Esophagus (tissue), 2 donors: ENCODE data around the gene CYB5D1. TPM values are rescaled to one million over a fixed set of nuclear protein-coding genes. Genes with fewer than 3 reads are reported as not detected.
A peak's percentile ranks its signal among the peaks of the same experiment; 100 is the strongest.
"Not testable (repeated sequence)": the region's sequence is repeated elsewhere in the genome, so short reads cannot be mapped to it uniquely, and the experiment has no call there.

Source experiments
- H3K27ac ChIP-seq, 2 donors: one replicate each; pipeline ENCODE4 v1.5.1; 2013; ENCODE audit warnings: low read depth in 2 of 2, mild to moderate bottlenecking in 2 of 2, inconsistent platforms in 1 of 2, low read length in 1 of 2, moderate library complexity in 1 of 2
- H3K27me3 ChIP-seq, 2 donors: one replicate each; pipeline ENCODE4 v1.6.1; 2013; ENCODE audit warnings: low read length in 2 of 2, control low read depth in 1 of 2, mild to moderate bottlenecking in 1 of 2; ENCODE audit not compliant: insufficient read depth in 2 of 2, control insufficient read depth in 1 of 2
- H3K36me3 ChIP-seq, 2 donors: one replicate each; pipeline ENCODE4 v1.6.1; 2013; ENCODE audit warnings: low read length in 1 of 2; ENCODE audit not compliant: control insufficient read depth in 2 of 2, insufficient read depth in 2 of 2
- H3K4me1 ChIP-seq, 2 donors: one replicate each; pipeline ENCODE4 v1.6.1; 2013; ENCODE audit warnings: low read length in 1 of 2; ENCODE audit not compliant: control insufficient read depth in 2 of 2, insufficient read depth in 2 of 2
- H3K4me3 ChIP-seq, 2 donors: one replicate each; pipeline ENCODE4 v1.5.1; 2013; ENCODE audit warnings: low read length in 2 of 2, mild to moderate bottlenecking in 2 of 2, low read depth in 1 of 2, moderate library complexity in 1 of 2
- H3K9me3 ChIP-seq, 2 donors: one replicate each; pipeline ENCODE4 v1.6.1; 2013; ENCODE audit warnings: mild to moderate bottlenecking in 2 of 2, low read depth in 1 of 2, low read length in 1 of 2, moderate library complexity in 1 of 2; ENCODE audit not compliant: control insufficient read depth in 2 of 2, insufficient read depth in 1 of 2
- WGBS, 2 donors: extraction: QIAGEN DNeasy Blood & Tissue Kit; methylation state at CpG; one replicate each; pipeline ENCODE4 v1.1.7; 2013; 5-methylcytosine and 5-hydroxymethylcytosine counted together
- polyA plus RNA-seq, 2 donors: library from polyadenylated mRNA; stranded (reverse); fragments of 200-250 nt; gene quantifications; one replicate each; pipeline ENCODE4 v1.2.3, GENCODE V29; 2013
- donor health status: healthy with polysubstance abuse.
- donor health status: Bipolar disorder and iron deficiency.

The CYB5D1 gene
- polyA plus RNA-seq, 2 donors: 4.7 to 6.3 TPM

DNA sequence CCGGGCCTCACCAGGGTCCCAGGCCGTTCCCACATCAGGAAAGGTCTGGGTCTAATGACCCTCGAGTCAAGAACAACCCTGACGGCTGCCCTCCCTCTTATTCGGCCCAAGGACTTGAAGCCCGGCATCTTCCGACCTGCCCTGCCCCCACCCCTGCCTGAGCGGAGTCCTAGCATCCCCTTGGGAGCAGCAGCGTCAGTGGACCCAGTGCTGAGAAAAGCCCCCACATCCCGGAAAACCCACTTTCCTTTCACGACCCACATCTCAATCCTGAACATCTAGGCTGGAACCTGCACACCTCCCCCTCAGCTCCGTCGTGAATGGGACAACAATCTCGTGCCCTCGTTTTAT is 2.2 kb upstream of the CYB5D1 start:
- peak overlapping the region; percentile 92 to 98 for H3K27ac ChIP-seq
- 23 to 36% methylated on average over 15 of the region's 15 CpGs for WGBS, 2 donors
- peaks cover 11 to 31% of the 10 kb centered on the region in 2 donors for H3K4me1 ChIP-seq
- no peaks in the 10 kb centered on the region for H3K9me3 ChIP-seq
- peaks cover 0 to 23% of the 10 kb centered on the region in 2 donors for H3K36me3 ChIP-seq
- H3K27me3 ChIP-seq: no peaks in the 10 kb centered on the region
- peak overlapping the region in 1 of 2 donors; percentile 25 for H3K4me3 ChIP-seq

DNA sequence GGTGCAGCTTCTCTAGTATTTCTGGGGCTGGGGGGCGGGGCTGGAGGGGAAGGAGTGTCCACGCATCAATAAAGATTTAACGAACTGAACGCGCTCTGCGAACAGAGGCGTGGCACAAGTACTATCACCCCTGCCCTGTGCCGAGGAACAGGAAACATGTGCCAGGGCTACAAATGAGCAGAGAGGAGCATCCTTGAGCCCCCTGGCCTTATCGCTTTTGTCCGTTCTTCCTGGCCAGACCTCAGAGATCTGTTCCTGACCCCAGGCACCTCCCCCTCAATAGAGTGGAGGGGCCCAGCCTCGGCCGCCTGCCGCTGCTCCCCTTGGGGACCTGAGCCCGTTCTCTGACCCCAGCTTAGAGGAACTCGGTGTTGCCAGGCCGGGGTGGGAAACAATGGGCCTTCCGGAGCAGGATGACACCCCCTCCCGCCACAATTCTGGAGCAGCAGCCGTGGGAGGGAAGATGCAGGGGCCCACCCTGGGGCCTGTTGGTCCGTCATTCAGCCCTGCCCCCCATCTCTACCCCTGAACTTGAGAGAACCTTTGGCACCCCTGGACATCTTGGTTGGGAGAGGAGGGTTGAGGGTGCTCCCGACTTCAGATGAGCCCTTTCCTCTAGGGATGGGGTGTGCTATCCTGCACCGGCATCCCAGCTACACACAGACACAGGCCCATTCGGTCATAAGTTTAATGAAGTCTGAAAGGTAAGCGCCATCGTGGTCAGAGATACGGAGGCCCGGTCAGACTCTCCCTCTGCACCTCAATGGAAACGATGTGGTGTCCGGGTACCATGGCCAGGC is 1.6 kb upstream of the CYB5D1 start:
- Histone ChIP-seq H3K27me3 (no peaks in the 10 kb centered on the region), H3K27ac (peak overlapping the region; percentile 92 to 98), H3K4me3 (peak overlapping the region; percentile 56 to 82), H3K9me3 (no peaks in the 10 kb centered on the region), H3K36me3 (peaks cover 0 to 18% of the 10 kb centered on the region in 2 donors), H3K4me1 (peaks cover 10 to 30% of the 10 kb centered on the region in 2 donors)
- 6 to 11% methylated on average over 29 of the region's 29 CpGs for WGBS, 2 donors

DNA sequence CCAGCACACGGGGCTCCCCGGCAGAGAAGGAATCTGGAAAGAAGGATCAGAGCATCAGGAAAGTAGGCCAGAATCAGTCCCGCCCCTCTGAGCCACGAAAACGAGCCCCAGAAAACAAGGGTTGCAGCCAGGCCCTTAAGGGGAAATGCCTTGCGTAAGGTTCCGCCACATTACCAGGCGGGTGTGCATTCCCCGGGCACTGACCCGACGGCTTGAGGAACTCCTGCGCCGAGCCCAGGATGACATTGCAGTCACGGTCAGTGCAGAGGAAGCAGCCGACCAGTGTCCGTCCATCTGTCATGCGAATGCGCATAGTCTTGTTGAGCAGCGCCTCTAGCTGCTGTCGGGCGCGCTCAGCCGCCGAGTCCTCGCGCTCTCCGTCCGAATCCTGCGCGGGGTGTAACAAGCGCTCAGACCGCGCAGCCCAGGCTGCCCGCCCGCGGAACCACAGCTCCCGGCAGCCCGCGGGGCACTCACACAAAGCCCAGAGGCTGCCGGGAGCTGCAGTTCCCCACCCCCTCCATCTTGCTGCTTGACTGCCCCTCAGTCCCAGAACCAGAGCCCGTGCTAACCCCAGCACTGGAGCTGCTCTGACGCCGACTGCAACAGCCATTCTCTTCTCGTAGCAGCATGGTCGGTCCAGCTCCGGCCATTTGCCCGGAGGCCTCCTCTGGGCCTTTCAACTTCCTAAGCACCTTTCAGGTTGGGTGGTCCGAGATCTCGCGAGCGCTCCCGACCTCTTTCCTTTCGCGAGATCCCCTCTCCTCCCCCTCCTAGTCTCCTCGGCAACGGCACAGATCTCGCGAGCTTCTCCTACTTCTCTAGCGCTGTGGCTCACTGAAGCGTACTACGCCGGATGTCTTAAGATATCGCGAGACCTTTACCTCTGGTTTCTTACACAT is 741 bp upstream of the CYB5D1 start, which contains the start of gene NAA38:
Gene NAA38 (minus strand): TSS at position 749 of the 902 bp plus-strand sequence. CDS start 96 bp downstream, at position 653.
- peaks cover 6 to 23% of the 10 kb centered on the region in 2 donors for H3K4me1 ChIP-seq
- WGBS, 2 donors: 0% methylated on average over 61 to 64 of the region's 64 CpGs
- peaks cover 0 to 12% of the 10 kb centered on the region in 2 donors for H3K36me3 ChIP-seq
- H3K9me3 ChIP-seq: no peaks in the 10 kb centered on the region
- no peaks in the 10 kb centered on the region for H3K27me3 ChIP-seq
- H3K4me3 ChIP-seq: peak within 1 kb of the TSS; percentile 56 to 82
- peak within 1 kb of the TSS; percentile 92 to 98 for H3K27ac ChIP-seq

DNA sequence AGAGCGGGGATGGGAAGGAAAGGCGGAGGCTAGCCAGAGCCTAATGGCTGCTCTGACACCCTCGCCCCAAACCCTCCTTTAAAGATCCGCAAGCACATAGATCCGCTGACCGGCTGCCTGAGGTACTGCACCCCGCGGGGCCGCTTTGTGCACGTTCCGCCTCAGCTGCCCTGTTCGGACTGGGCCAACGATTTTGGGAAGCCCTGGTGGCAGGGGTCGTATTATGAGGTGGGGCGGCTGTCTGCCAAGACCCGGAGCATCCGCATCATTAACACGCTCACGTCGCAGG is 663 bp downstream of the CYB5D1 start:
- H3K4me3 ChIP-seq: peak overlapping the region; percentile 56 to 82
- WGBS, 2 donors: 10 to 25% methylated on average over 20 of the region's 20 CpGs
- H3K36me3 ChIP-seq: no peaks in the 10 kb centered on the region
- no peaks in the 10 kb centered on the region for H3K9me3 ChIP-seq
- peaks cover 6 to 18% of the 10 kb centered on the region in 2 donors for H3K4me1 ChIP-seq
- H3K27ac ChIP-seq: peak overlapping the region; percentile 92 to 98
- no peaks in the 10 kb centered on the region for H3K27me3 ChIP-seq

DNA sequence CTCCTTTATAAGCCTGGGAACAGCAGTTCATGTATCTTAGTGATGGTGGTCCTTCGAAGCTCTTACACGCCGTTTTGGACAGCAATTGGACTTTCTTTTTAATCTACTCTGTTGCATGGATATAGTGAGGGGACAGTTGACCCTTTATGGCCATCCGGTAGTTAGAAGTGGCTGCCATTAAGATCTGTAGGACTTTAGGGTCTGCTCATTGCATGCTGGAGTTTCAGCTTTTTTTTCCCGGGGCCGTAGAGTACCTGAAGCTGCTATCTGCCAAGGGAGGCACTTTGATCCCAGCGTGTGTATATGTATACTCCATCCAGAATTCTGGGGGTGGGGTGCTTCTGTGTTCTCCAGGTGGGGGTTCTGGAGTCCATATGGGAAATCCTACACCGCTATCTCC is 1.2 kb downstream of the CYB5D1 start:
- H3K27me3 ChIP-seq: no peaks in the 10 kb centered on the region
- no peak overlapping the region for H3K27ac ChIP-seq
- no peaks in the 10 kb centered on the region for H3K9me3 ChIP-seq
- whole genome bisulfite sequencing, 2 donors: 77 to 80% methylated on average over 8 of the region's 8 CpGs
- H3K4me3 ChIP-seq: peak overlapping the region; percentile 56 to 82
- no peaks in the 10 kb centered on the region for H3K36me3 ChIP-seq
- peaks cover 6 to 18% of the 10 kb centered on the region in 2 donors for H3K4me1 ChIP-seq

DNA sequence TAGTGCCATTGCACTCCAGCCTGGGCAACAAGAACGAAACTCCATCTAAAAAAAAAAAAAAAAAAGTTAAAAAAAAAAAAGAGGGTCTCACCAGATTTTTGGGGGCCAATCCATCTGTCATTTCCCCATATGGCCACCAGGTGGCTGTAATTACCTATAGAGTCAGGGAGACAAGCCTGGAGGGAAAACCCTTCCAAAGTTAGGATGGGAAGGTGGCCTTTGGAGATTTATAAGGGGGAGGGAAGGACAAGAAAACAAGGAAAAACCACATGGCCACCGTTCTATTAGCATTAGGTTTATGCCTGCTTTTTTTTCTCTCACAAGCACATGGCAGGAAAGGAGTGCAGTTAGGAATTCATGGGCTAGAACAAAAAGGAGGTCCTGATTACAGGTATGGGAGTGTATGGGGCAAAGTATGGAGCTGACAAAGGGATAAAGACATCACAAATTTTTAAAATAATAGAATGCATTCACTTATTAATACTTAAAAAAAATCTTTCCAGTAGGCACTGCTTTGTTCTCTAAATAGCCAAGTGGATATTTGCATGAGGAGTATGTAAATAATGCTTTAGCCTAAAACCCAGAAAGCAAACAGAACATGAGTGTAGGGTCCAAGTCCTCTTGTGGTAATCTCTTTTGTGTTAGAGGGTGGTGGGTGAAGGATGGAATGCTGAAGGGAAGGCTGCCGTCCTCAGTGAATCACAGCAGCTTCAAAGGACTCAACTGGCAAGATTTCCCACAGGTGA is 5.1 kb downstream of the CYB5D1 start:
- H3K4me3 ChIP-seq: no peak overlapping the region
- WGBS, 2 donors: 22 to 28% methylated on average over 3 of the region's 3 CpGs
- no peaks in the 10 kb centered on the region for H3K27me3 ChIP-seq
- peaks cover 3 to 13% of the 10 kb centered on the region in 2 donors for H3K4me1 ChIP-seq
- no peak overlapping the region for H3K27ac ChIP-seq
- no peaks in the 10 kb centered on the region for H3K36me3 ChIP-seq
- H3K9me3 ChIP-seq: no peaks in the 10 kb centered on the region

DNA sequence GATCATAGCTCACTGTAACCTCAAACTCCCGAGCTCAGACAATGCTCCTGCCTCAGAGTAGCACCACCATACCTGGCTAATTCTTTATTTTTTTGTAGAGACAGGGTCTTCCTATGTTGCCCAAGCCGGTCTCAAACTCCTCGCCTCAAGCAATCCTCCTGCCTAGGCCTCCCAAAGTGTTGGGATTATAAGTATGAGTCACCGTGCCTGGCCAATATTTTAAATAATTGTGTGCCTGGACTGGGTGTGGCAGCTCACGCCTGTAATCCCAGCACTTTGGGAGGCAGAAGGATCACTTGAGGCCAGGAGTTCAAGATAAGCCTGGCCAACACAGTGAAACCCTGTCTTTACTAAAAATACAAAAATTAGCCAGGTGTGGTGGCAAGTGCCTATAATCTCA is 6.6 kb downstream of the CYB5D1 start:
- H3K36me3 ChIP-seq, H3K27ac ChIP-seq, H3K4me3 ChIP-seq, H3K4me1 ChIP-seq, H3K9me3 ChIP-seq, H3K27me3 ChIP-seq: not testable (repeated sequence)
- WGBS, 2 donors: 55 to 68% methylated on average over 5 of the region's 5 CpGs

DNA sequence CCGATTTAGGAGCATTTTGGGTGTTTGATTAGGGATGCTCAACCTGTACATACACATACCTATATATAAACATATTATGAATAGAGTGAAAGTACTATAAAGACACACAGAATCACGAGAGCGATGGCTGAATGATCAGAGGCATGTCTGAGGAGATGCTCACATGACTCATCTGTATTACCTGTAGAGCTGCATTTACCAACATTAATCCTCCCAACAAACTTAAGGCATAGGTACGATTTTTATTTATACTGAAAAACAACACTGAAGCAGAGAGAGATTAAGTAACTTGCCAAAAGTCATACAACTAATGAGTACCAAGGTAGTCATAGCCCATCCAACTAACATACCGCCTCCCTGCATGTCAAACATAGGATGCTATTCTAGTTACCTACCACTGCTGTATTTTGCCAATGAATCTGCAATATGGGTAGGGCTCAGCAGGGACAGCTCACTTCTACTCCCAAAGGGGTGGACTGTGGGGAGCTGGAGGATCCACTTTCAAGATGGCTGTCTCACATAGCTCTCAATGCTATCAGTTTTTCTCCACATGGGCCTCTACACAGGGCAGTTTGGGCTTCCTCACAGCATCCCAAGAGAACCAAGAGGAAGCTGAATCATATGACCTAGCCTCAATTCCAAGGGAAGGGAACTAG is 7.3 kb downstream of the CYB5D1 start:
- Histone ChIP-seq H3K4me1 (peaks cover 0 to 5% of the 10 kb centered on the region in 2 donors), H3K27me3 (no peaks in the 10 kb centered on the region)

DNA sequence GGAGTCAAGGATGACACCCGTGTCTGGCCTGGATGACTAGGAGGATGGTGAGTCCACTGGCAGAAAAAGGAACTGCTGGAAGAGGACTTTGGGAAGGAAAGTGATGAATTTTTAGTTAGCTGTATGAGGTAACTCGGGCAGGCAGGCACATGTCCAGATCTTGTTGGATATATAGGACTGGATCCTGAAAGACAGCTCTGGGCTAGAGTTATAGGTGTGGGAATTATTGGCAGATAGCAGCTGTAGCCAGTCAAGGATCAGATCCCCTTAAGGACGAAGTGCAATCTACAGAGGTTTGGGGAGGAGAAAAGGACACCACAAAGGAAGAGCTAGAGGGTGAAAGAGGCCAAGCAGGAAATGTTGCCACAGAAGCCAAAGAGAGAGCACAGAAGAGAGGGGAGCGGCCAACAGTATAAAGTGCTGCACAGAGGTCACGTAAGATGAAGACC is 10.1 kb downstream of the CYB5D1 start:
- Histone ChIP-seq H3K9me3 (no peaks in the 10 kb centered on the region), H3K27ac (peak overlapping the region; percentile 53 to 73), H3K4me1 (peaks cover 0 to 5% of the 10 kb centered on the region in 2 donors), H3K27me3 (no peaks in the 10 kb centered on the region), H3K4me3 (no peak overlapping the region), H3K36me3 (no peaks in the 10 kb centered on the region)
- 36 to 57% methylated on average over 5 of the region's 5 CpGs for WGBS, 2 donors

More for the DNA sequence above, 7.3 kb downstream of the CYB5D1 start:
- Histone ChIP-seq H3K27ac (peak overlapping the region in 1 of 2 donors; percentile 51), H3K36me3 (no peaks in the 10 kb centered on the region), H3K9me3 (no peaks in the 10 kb centered on the region), H3K4me3 (no peak overlapping the region)
- WGBS, 2 donors: 62 to 73% methylated on average over 5 of the region's 5 CpGs
